GM21423 (cell line): ENCODE data around the gene ESR2.
"Not testable (repeated sequence)": the region's sequence is repeated elsewhere in the genome, so short reads cannot be mapped to it uniquely, and the experiment has no call there.

Experiments used
- ATAC-seq: cut with Tn5 transposase; IDR thresholded peaks from one replicate; pipeline ENCODE4 v1.9.1; 2021; ENCODE audit warnings: mild to moderate bottlenecking, moderate library complexity; ENCODE audit not compliant: unreplicated experiment

The ESR2 gene

GRCh38 chr14:64158608-64159007 lies 135.6 kb downstream of the ESR2 start:
- ATAC-seq = no peak

DNA sequence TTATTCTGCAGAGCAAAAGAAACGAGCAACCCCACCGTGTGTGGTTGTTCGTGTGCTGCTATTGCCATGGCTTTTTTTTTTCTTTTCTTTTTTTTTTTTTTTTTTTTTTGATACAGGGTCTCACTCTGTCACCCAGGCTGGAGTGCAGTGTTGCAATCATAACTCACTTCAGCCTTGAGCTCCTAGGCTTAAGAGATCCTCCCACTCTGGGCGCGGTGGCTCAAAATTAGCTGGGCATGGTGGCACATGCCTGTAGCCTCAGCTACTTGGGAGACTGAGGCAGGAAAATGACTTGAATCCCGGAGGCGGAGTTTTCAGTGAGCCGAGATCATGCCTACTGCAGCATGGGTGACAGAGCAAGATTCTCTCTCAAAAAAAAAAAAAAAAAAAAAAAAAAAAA lies 144.2 kb downstream of the ESR2 start:
- no peak for ATAC-seq

- no peak for ATAC-seq
Measured at GRCh38 chr14:64147126-64147790, 146.9 kb downstream of the ESR2 start.

- no peak for ATAC-seq
Measured at GRCh38 chr14:64137657-64138290, 156.4 kb downstream of the ESR2 start.

DNA sequence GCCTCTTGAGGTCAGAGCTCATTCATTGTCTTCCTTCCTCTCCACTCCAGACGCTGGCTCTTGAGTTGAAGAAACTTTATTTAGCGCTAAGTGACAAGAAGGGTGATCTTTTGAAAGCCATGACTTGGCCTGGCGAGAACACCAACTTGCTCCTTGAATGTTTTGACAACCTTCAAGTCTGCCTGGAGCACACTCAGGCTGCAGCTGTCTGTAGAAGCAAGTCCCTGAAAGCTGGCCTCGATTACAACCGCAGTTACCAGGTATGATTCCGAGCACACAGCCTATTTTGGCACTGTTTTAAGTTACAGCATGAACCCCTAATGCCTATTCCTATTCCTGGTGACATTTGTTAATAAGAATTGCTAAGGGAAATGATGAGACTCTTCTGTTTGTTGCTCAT lies 167.6 kb downstream of the ESR2 start:
- no peak for ATAC-seq

GRCh38 chr14:64125270-64125669 lies 168.9 kb downstream of the ESR2 start:
- no peak for ATAC-seq

DNA sequence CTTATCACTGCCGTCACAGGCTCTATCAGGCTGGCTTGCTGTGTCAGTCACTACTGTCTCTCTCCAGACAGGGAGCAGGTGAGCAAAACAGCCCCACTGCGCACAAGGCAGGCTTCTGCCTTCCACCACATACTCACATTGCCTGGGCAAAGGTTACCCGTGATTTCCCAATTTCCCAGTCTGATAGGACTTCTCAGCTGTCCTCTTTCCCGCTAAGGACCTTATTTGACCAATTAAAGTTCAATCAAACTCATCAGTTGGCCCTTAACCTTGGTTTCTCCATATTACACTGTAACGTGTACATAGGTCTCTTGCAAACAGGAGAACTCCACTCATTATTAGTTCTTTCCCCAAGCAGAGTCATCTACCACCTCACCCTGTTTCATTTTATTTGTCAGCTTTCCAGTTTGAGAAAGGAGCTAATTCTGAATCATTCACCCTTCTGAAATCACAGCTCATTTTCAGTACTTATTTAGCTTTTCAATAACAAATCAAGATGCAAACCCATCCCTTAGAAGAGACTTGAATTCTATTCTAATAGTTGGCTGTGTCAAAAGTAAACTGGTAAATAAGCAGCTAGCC lies 170.8 kb downstream of the ESR2 start:
- ATAC-seq = no peak

GRCh38 chr14:64119980-64120379 lies 174.2 kb downstream of the ESR2 start:
- no peak for ATAC-seq

DNA sequence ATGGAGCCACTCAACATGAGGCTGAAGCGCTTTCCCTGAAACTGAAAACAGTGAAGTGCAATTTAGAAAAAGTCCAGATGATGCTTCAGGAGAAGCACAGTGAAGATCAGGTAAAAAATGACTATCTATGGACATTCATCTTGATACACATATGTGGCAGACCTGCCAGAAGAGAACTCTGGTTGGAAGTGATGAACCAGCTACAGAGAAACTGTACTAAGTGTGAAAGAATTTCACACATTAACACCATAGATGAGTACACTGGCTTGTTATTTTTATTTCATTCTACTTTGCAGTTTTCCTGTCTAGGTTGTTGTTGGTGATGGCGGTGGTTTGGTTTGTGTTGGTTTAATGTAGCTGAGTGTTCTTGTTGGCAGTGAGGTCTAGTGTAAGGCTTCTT lies 174.7 kb downstream of the ESR2 start:
- ATAC-seq = no peak

- no peak for ATAC-seq
Measured at GRCh38 chr14:64118892-64119291, 175.3 kb downstream of the ESR2 start.

DNA sequence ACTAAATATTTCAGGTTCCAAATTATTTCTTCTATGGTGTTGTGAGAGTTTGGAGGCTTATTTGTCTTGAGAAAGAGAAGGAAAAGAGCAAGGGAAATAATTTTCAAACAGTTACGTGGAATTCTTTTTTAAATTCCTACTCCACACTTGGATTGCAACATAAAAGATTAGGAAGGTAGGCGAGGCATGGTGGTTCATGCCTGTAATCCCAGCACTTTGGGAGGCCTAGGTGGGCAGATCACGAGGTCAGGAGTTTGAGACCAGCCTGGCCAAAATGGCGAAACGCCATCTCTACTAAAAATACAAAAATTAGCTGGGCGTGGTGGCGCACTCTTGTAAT lies 175.8 kb downstream of the ESR2 start:
- not testable (repeated sequence) for ATAC-seq

DNA sequence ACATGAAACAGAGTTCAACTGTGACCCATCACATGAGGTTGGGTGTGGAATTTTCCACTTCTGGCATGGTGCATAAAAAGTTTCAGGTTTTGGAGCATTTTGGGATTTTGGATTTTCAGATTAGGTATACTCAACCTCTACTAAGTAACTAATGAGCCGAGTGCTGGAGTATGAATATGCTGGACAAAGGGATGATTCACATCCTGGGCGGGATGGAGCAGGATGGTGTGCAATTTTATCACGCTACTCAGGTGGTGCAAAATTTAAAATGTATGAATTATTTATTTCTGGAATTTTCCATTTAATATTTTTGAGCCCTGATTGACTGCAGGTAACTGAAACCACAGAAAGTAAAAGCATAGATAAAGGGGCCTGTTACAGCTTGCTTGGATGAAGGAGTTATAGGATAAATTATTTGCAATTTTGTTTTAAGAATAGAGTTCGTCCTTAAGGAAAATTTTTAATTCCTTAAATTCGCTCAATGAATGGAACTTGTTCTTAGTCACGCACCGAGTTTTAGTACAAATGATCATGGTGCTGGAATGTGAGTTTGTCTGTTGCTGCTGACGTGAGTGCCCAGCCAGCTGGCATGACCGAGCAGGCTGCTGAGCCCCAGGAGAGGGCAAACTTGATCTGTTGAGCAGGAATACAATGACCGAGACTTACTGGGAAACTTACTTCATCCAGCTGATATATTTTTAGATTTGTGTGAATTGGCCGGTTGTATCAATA lies 176.3 kb downstream of the ESR2 start:
- ATAC-seq = no peak

DNA sequence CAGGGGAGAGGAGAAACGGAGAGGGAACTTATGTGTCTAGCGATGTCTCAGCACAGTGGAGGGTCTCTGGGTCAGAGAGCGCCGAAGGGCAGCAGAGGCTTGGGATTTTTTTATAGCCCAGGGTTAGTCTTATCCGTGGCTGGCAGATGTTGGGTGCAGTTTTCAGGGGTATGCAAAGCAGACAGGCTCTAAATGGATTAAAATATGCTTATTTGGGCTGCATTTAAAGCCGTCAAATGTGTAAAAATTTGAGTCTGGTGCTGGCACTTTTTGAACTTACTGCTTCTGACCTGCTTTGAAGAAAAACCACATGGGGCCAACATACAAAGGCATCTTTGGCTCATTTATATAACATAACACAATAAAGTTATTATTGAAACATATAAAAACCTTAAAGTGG lies 178.8 kb downstream of the ESR2 start:
- no peak for ATAC-seq

DNA sequence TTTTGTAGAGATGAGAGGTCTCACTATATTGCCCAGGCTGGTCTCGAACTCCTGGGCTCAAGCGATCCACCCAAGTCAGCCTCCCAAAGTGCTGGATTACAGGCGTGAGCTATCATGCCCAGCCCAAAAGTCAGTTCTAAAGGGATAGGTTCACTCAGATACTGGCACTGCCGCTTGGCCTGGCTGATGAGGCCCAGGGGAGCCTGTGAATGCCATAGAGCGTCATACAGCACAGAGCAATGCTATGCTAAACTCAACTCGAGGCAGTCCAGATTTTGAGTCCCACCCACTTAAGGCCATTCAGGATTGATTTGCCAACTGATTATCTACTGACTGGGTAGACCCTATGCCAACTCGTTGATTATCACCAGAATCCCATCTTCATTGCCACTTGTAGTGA lies 179.4 kb downstream of the ESR2 start:
- no peak for ATAC-seq

- ATAC-seq = no peak
Measured at GRCh38 chr14:64114166-64114565, 180.0 kb downstream of the ESR2 start.

GRCh38 chr14:64112867-64113678 lies 181.1 kb downstream of the ESR2 start:
- no peak for ATAC-seq

DNA sequence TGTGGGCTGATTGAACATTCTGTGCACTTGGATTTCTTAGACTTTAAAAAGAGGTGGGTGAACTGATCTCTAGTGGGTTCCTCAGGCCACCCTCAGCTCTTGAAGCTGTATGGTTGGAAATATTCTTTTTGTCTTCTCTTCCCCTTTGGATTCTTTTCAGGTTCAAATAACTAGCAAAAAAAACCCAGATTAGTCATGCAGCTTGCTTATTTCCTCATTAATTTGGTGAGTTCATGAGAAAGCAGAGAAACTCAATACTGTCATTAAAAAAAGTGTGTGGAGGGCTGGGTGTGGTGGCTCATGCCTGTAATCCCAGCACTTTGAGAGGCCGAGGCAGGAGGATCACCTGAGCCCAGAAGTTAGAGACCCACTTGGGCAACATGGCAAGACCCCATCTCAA lies 183.4 kb downstream of the ESR2 start:
- ATAC-seq = no peak

DNA sequence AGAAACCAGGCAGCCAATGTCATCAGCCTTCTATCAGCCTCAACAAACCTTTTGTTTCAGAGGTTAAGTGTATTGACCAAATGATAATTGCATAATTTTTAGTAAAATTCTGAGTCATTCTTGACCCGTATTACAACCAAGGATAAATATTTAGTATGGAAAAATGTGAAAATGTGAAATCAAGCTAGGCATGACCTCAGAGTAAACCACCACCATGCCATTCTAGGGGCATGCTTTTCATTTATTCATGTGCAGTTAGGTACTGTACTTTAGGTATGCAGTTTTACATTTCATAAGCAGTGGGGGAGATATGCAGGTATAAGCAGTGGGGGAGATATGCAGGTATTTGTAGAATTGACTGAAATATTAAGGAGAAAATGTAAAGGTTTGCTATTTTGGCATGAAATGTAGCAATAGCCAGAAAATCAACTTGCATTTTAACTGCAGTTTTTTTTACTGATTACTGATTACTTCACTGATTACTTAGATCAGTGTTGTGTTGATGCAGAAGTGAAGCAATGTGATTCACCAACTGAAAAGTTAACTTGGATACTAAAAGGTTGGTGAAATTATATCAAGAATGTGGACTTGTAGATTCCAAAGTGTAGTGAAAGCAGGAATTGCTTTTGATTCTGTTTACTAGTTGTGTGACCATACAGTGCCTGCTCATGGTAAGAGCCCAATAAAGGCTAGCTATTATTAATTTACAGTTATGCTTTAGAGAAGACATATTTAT lies 184.2 kb downstream of the ESR2 start:
- ATAC-seq = no peak

- ATAC-seq = no peak
Measured at GRCh38 chr14:64107438-64107837, 186.7 kb downstream of the ESR2 start.

GRCh38 chr14:64098120-64098519 lies 196.1 kb downstream of the ESR2 start:
- ATAC-seq = no peak
